G401.6 (cell line): ENCODE data around the gene C22orf23.

Experiments
- FAIRE-seq: peaks from 2 replicates; lab custom pipeline; 2012; peaks lifted over from hg19 to GRCh38; lab: Jason Lieb, UNC

Gene C22orf23

DNA sequence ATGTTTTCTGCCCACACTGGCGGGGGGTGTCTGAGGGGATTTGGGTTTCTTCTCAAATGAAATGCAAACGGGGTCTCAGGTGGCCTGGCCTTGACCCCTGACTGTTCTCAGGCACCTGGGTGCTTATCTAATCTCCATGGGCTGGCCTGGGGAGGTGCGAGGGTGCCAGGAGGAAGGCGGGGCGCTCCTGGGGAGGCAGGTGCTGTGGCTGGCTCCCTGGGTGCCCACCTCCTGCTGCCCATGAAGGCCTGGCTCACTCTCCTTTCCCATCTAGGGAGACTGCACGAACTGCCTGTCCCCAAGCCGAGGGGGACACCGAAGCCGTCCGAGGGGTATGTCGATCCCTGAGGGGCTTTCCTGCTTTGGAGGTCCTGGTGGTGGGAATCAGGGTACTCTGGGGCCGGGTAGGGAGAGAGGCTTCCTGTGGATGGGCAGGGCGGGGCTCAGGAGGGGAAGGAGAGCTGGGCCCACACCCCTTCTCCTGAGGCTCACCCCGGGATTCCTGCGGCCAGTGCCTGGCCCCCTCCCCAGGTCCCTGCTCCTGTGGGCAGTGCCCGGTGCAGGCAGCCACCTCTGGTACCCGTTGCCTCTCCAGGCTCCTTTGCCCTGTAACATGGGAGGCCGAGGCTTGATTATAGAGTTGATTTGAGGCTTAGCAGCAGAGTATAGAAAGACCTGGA, 28.9 kb downstream of the C22orf23 start:
- FAIRE-seq = no peak

DNA sequence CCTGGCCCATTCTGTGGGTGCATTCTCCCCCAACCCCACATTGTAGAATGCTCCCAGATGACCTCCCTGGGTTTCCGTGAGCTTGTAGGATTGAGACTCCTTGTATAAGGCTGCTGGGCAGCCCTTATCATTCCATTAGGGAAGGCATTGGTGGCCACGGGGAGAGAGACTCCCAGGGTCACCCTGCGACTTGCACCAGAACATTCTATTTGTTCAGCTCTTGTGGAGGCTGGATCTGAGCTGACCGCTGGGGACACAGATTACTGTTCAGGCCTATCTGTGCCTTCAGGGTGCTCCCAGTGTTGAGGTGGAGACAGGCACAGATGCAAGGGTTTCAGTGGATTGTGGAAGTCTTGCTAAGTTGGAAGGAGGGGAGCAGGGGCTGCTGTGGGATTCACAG, 29.5 kb downstream of the C22orf23 start:
- no peak for FAIRE-seq

DNA sequence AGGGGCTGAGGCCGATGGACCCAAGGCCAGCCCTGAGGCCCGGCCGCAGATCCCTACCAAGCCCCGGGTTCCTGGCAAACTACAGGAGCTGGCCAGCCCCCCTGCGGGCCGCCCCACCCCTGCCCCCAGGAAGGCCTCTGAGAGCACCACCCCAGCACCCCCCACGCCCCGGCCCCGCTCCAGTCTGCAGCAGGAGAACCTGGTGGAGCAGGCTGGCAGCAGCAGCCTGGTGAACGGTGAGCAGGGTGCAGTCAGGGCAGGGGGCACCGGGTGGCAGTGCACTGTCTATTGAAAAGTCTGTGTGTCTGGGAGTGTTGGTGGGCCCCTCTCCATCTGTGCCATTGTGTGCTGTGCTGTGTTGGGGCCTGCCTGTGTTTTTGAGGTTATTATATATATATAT, 31.2 kb downstream of the C22orf23 start:
- no peak for FAIRE-seq

DNA sequence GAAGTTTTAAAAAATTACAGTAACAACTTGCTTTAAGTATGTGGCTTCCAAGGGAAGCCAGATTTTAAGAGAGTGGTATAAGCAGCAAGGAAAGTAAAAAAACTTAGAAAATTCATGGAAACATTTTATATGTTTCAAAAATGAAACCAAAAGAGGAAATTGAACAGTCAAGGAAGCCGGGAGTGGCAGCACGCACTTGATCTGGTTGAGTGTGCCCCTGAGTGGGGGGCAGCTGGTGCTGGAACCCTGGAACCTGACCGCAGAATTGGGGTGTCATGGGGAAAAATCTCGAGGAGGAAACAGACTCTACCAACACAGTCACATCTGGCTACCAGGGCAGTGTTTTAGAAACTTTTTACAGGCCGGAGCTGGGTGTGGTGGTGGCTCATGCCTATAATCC, 33.3 kb downstream of the C22orf23 start:
- no peak for FAIRE-seq

DNA sequence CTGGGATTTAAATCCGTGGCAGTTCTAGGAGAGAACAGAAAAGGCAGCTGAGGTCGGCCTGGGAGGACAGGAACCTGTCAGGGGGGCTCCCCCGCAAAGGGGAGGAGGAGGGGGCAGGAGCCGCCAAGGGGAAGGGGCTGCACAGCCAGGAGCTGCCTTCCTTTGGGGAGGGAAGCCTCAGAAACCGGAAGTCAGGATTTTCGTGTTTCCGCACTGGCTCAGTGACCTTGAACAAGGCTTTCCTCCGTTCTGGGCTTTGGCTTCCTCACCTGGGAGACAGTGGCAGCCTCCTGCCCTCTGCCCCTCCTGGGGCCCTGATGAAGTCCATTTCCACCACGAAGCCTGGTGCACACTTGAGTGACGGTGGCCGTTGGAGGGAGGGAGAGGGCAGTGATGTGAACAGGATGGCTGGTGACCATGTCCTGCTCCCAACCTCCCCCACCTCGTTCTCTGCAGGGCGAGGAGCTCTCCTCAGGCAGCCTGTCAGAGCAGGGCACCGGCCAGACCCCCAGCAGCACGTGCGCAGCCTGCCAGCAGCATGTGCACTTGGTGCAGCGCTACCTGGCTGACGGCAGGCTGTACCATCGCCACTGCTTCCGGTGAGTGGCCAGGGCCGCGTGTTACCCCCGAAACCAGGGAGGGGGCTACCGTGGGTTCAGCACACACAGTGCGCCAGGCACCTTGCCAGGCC, 34.7 kb downstream of the C22orf23 start:
- no peak for FAIRE-seq

DNA sequence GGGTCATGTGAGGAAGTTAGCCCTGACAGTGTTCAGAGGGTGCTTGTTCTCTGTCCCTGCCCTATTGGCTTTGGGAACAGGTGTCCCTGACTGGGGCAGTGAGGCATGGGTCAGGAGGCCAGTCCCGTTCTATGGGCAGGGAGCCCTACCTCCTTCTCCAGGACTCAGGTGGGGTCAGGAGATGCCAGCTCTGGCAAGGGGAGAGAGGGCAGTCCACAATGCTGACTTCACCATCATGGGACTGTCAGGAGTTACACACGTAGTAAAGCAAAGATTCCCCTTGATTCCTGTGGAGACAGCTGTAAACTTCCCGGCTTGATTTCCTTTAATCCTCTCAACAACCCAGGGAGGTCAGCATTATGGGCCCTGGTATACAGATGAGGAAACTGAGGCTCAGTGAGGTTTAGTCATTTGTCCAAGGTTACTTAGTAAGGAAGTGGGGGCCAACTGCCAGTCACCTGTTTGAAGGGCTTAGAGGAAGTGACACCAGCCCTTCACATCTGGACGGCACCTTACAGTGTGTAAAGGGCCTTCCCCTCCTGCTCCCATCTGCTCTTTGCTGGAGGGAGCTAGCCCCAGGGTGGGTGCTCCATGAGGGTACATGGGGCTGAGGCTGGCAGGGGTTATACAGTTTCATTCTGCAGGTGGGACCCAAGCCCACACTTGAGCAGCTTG, 35.4 kb downstream of the C22orf23 start:
- no peak for FAIRE-seq

DNA sequence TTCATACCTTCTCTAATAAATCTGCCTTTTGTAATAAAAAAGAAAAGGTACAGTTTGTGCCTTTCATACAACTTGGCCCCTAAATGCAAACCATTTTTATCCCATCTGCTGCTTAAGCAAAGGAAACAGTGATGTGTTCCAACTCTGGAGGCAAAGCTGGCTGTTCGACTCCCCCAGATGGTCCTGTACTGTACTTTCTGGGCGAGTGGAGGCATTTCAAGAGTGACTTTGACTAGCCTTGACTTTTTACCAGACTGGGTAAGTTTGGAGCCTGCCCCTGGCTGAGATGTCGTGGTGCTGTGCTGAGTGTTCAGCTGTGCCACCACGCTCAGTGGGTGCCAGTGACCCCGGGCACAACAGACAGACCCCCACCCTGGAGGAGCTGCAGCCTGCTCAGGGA, 37.1 kb downstream of the C22orf23 start:
- no peak for FAIRE-seq

DNA sequence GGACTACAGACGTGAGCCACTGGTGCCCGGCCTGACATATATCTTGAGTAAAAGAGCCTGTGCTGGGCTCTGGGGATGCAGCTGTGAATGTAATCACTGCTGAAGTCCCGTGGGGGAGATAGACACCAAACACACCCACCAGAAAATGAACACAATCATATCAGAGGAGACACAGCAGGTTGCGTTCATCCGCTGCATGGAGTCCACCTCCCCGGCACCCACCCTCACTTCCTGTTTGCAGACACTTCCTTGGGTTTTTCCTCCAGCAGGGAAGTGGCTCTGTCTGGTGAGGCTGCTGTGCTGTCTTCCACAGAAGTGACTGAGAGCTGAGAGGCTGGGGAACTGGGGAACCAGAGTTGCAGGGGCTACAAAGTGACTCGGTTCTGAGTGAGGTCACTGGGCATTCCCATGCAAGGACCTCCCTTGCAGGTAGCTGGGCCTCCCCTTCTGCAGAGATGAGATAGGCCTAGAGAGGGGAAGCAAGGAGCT, 40.1 kb downstream of the C22orf23 start:
- no peak for FAIRE-seq

DNA sequence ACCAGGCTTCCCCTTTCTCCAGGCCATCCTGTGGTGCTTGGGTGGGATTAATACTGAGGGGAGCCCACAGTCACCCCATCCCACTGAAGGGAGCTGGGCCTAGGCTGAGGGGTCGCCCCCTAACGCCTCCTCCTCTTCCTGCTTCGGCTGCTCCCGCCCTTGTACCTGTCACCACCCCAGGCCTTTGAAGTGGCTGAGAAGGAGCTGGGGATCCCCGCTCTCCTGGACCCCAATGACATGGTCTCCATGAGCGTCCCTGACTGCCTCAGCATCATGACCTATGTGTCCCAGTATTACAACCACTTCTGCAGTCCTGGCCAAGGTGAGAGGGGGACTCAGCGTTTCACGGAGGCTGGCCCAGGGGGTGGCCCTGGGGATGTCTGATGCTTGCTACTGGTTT, 41.2 kb downstream of the C22orf23 start:
- FAIRE-seq = no peak

DNA sequence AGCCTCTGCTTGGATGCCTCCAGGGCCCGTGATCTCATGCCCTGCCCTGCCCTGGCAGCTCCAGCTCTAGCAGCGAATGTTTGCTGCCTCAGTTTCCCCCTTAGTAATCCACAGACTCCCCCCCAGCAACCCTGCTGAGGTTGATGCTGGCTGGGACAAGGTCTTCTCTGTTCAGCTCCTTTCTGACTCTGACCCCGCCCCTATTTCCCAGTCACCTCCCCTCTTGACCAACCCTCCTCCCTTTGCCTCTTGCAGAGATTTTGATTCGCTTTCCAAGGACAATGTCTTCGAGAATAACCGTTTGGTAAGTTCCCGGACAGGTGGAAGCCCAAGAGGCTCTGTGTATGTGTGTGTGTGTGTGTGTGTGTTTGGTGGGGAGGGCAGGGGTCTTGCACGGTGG, 41.7 kb downstream of the C22orf23 start:
- no peak for FAIRE-seq

DNA sequence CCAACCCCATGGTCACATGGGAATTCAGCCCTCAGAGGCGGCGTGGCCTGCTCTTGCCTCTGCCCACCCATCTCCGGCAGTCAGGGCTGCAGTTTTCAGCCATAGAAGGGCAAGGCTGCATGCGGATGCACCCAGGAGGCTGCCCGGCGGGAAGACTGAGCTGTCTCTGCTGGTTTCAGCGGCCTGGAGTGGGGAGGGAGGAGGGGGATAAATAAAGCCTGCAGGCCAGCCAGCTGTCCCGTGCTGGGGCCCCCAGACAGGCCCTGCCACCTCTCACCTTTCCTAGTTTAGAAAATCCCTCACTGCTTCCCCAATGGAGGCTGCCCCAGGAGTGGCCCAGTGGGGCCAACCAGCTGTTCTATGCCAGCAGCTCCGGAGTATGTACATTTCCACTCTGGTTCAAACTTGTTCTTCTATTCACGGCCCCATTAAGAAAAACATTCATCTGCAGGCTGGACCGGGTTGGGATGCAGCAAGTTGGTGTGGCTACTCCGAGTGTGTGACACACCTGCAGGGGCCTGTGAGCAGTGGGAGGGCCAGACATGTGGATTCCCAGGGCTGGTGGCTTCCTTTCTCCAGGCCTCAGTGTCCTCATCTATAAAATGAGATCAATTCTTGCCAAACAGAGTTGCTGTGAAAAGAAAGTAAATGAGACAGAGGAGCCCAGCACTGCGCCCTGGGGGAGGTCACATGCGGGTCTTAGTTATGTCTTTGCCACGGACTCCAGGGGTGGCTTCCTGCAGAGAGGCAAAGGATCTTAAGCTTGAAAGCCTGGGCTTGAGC, 42.3 kb downstream of the C22orf23 start:
- FAIRE-seq = no peak

DNA sequence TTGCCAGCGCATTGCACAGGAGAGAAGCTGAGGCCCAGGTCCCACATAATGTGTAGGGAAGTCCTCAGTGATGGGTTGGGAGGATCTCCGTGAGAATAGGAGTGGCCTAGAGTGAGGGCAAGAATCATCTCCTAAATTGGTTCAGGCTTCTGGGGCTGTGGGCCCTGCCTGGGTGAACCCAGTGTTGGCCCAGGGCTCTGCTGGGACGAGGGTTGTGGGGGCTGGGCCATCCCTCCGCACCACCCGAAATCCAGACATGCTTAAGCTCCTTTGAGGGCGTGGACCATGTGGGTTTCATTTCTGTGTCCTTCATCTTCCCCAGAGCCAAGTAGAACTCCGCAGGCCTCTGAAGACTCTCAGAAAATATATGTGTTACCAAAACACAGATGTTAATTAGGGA, 43.6 kb downstream of the C22orf23 start:
- FAIRE-seq = no peak

DNA sequence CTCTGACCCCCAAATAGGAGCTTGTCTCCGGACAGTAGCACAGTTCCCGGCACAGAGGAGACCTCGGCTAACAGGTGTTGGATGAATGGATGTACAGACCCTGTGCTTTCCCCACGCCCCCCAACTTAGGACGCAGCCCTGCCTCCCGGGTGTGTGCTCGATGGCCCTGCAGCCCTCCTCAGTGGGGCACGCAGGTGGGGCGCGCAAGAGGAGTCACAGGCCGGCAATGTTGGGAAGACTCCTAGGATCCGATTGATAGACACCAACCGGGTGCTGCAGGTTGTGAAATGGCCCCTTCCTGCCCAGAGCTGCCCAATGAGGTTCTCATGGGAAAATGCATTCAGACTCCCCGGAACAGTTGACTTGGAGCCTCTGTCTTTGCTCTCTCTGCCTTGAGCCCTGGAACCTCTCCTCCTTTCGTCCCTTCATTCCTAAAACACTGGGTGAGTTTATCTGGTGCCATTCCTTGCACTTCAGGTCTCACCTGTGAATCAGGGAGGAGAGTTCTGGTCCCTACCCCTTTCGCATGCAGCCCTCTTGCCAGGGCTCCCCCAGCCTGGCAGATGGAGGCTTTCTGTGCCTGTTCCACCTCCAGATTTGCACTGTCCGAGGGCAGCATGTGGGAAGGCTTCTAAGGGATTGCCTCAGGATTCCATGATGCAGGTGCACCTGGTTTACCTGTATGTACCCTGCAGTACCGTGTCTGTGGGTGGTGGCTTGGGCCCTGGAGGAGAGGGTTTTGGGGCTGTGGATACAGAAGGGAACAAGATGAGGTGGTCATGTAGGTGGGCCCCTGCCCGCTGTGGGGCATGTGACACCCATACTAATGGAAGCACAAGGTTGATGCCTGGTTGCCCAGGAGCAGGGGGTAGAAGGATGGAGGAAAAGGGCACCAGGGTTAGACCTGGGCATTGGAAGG, 46.1 kb downstream of the C22orf23 start:
- no peak for FAIRE-seq

DNA sequence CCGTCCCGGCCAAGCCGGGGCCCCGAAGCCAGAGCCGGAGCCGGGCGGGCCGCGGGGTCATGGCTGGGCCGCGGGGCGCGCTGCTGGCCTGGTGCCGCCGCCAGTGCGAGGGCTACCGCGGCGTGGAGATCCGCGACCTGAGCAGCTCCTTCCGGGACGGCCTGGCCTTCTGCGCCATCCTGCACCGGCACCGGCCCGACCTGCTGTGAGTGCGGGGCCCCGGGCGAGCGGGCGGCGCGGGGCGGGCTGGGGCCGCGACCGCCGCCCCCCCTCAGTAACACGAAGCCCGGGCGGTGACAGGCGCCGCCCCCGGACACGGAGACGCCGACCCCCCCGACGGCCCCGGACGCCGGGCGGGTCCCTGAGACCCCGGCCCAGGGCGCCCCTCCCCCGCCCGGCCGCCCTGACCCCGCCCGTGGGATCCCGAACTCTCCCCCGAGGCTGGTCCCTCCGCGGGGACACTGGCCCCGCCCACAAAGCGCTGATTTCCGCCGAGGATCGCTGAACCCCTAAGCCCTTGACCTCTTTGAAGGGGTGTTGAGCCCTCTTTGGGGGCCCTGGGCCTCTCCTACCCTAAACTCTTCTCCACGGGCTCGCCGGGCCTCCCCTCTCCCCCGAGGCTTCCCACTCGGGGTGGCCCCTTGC, 46.9 kb downstream of the C22orf23 start:
- FAIRE-seq = no peak

DNA sequence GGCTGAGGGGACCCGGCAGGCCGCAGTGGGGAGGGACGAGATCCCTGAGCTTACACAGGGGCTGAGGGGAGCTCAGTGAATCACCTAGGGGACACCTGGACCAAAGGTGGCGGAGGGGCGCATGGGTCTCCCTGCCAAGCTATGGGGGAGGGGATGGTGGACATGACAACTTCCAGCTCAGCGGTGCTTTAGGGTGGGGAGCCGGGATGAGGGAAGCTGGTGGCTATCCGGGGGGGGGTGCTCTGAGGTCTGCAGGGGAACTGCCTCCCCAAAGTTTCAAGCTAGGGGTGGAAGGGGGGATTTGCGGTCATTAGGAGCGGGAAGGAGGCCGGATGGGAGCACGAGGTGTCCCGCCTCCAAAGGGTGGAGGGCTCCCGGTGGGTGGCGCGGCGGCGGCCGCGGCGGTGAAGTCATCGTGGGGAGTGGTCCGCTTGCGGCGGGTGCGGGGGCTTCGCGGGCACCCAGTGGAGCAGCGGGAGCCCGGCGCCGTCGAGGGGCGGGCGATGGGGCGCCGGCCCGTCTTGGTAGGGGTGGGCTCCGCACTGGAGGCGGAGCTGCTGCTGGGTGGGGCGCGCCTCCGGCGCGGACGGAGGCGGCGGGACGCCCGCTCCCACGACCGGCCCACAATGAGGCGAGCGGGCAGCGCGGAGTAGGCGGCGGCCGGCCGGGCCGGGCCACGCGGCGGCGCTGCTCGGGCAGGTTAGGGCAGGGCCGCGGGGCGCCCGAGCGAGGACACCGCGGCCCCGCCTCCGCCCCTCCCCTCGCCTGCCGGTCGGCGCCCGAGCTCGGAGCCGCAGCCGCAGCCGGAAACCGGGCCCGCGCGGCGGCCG, 47.7 kb downstream of the C22orf23 start, which contains the start of gene MICALL1:
Gene MICALL1 (plus strand): TSS at position 764 of the 830 bp plus-strand sequence. CDS start 126 bp downstream, outside the sequence.
- no peak for FAIRE-seq

DNA sequence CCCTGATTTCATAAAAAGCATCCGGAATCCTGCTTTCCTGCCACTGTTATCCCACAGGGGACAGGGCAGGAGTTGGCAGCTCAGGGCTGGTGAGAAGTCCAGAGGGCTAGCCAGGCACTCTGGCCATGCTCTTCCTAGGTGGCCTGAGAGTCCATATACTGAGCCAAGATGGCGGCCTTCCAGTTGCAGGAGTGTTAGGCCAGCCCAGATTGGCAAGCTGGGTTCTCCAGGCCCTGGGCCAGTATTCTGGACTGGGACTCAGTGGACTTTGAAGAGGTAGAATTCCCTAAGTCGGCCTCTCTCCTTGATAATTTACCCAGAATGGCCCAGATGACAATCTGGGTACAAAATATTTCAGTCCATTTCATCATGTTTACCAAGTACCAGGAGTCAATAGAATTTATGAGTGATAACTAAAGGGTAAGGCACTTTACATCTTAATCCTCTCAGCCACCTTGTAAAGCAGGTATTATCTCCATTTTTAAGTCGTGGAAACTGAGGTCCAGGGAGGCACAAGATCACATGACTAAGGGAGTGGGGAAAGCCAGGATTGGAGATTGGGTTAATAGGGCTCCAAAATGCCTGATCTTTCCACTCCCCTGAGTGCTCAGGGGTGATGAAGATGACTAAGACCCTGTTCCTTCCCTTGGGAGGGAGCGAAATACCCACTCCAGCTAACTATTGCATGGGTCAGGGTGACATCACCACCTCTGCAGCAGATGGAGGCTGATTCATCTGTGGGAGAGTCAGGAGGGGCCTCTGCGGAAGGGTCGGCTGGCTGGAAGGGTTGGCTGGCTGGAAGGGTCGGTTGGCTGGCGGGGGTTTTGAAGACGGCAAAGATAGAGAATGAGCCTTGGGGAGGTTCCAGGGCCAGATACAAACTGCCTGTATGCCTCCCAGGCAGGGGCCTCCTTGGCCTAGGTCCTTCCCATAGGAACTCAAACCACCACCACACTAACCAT, 48.5 kb downstream of the C22orf23 start:
- no peak for FAIRE-seq

DNA sequence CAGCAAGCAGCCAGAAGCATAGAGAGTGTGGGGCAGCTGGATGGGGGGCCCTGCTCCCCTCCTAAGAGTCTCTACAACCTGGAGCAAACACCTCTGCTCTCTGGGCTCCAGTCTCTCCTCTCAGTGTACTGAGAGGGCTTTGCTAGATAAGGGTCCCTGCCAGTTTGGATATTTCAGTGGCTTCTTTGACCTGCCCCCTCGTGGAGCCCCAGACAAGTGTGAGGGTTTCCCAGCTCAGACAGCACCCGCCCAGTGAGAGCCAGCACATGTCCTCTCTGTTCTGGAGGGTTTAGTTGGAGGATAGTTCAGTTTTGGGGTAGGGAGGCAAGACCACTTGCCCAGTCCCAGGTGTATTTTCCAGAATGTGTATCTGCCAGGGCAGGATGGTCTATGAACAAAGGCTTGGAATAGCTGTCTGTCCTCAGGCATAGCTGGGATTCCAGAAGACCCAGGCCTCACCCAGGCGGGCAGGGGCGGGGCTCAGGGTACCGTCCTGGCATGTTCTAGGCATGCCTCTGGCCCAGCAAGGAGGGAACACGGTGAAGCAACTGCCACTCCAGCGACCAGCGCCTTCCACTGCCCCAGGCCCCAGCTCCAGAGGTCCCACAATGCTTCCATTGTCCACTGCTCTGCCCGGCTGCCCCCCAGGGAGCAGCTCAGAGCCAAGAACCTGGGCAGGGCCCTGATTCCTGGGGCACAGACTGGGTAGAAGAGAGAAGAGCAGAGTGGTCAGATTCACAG, 54.8 kb downstream of the C22orf23 start:
- FAIRE-seq = no peak

DNA sequence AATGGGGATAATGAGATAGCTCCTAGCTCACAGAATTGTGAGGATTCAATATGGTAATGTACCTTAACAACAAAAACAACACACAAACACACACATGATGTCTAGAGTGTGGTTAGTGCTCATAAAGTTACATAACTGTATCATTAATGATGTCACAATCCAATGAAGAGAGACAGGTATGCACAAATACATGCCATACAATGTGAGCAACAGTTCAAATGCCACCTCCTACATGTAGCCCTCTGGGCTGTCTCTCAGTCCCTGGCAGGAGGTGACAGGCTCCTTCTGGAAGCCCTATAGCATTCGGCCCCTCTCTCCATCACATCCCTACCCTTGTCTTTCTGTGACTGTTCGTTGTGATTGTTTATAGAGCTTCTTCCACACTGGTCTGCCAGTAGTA, 55.6 kb downstream of the C22orf23 start:
- FAIRE-seq = no peak
